ENCODE measurements around the gene PRDM16. TPM values are rescaled to one million over a fixed set of nuclear protein-coding genes. Genes with fewer than 3 reads are reported as not detected.

PRDM16 gene
- polyA plus RNA-seq, 1 of the 3 experiments (the other 2 are of a cell fraction), result not detected

- TF ChIP-seq GATA2 (CRISPR knock-in tag; IDR thresholded peaks at IDR 0.05) (no peak), RFX5 (IDR thresholded peaks at IDR 0.05; ENCODE audit: low read length) (no peak), USF1 (IDR thresholded peaks at IDR 0.05; ENCODE audit: borderline replicate concordance, low read depth) (no peak), EZH2phosphoT487 (IDR thresholded peaks at IDR 0.05; ENCODE audit: borderline replicate concordance, low read depth) (no peak)
- TF ChIP-seq, protein P1, sequence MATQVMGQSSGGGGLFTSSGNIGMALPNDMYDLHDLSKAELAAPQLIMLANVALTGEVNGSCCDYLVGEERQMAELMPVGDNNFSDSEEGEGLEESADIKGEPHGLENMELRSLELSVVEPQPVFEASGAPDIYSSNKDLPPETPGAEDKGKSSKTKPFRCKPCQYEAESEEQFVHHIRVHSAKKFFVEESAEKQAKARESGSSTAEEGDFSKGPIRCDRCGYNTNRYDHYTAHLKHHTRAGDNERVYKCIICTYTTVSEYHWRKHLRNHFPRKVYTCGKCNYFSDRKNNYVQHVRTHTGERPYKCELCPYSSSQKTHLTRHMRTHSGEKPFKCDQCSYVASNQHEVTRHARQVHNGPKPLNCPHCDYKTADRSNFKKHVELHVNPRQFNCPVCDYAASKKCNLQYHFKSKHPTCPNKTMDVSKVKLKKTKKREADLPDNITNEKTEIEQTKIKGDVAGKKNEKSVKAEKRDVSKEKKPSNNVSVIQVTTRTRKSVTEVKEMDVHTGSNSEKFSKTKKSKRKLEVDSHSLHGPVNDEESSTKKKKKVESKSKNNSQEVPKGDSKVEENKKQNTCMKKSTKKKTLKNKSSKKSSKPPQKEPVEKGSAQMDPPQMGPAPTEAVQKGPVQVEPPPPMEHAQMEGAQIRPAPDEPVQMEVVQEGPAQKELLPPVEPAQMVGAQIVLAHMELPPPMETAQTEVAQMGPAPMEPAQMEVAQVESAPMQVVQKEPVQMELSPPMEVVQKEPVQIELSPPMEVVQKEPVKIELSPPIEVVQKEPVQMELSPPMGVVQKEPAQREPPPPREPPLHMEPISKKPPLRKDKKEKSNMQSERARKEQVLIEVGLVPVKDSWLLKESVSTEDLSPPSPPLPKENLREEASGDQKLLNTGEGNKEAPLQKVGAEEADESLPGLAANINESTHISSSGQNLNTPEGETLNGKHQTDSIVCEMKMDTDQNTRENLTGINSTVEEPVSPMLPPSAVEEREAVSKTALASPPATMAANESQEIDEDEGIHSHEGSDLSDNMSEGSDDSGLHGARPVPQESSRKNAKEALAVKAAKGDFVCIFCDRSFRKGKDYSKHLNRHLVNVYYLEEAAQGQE (IDR thresholded peaks at IDR 0.05; ENCODE audit: low read depth, low read length), result no peak
- Histone ChIP-seq H3K9me3 (no peaks in the 10 kb centered on the region), H3K4me1 (ENCODE audit: control insufficient read depth in 1 of 2, insufficient read depth in 2 of 2, low read depth in 1 of 2, low read length in 1 of 2) (no peaks in the 10 kb centered on the region), H2AFZ (ENCODE audit: low read depth) (no peak overlapping the region), H4K20me1 (ENCODE audit: insufficient read depth) (no peaks in the 10 kb centered on the region), H3K27ac (ENCODE audit: low read depth in 2 of 2, low read length in 1 of 2) (no peak overlapping the region), H3K4me2 (no peak overlapping the region), H3K27me3 (ENCODE audit: insufficient read depth) (no peaks in the 10 kb centered on the region), H3K9me2 (no peaks in the 10 kb centered on the region), H3K4me3 (ENCODE audit: low read depth in 2 of 2, low read length in 1 of 2) (no peak overlapping the region), H3K36me3 (replicated peaks in 1 of 2; ENCODE audit: control insufficient read depth in 1 of 2, insufficient read depth in 2 of 2, low read length in 1 of 2) (no peaks in the 10 kb centered on the region), H3F3A (replicated peaks; ENCODE audit: insufficient read depth) (no peaks in the 10 kb centered on the region), H3K79me2 (ENCODE audit: insufficient read depth) (no peaks in the 10 kb centered on the region), H3K9ac (no peak overlapping the region)
- WGBS (ENCODE audit: low lambda C conversion rate), result 27% methylated on average over 8 of the region's 8 CpGs
- DNase-seq, result no peak
- POLR2A ChIA-PET, result no interaction called here
- CTCF ChIA-PET, result no interaction called here
Measured at GRCh38 chr1:3106216-3106615, 37.2 kb downstream of the PRDM16 start.

DNA sequence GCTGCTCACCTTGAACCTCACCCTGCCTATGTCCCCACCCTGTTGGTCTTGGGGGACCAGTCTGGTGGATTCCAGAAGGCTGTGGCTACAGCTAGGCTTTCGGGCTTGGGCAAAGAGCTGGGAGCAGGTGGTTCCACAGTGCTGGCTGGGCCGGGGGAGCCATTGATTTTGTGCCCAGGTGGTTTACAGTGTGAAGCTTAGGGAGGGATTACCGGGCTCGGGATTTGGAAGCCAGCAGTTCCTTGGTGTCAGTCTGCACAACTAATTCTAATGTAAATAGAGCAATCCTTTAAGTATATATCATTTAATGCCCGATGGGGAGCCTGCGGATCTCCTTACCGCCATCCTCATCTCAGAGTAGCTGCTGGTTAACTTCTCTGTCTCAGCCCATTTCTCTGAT lies 38.2 kb downstream of the PRDM16 start:
- 21% methylated on average over 4 of the region's 7 CpGs for WGBS (ENCODE audit: low lambda C conversion rate)
- POLR2A ChIA-PET, result no interaction called here

More for the DNA sequence above, 38.2 kb downstream of the PRDM16 start:
- CTCF ChIA-PET, result no interaction called here
- DNase-seq, result no peak
- Histone ChIP-seq H3K4me3 (ENCODE audit: low read depth in 2 of 2, low read length in 1 of 2) (no peak overlapping the region), H3K4me2 (no peak overlapping the region), H3F3A (replicated peaks; ENCODE audit: insufficient read depth) (no peaks in the 10 kb centered on the region), H3K9me3 (no peaks in the 10 kb centered on the region), H4K20me1 (ENCODE audit: insufficient read depth) (no peaks in the 10 kb centered on the region), H3K4me1 (ENCODE audit: control insufficient read depth in 1 of 2, insufficient read depth in 2 of 2, low read depth in 1 of 2, low read length in 1 of 2) (no peaks in the 10 kb centered on the region), H3K79me2 (ENCODE audit: insufficient read depth) (no peaks in the 10 kb centered on the region), H3K36me3 (replicated peaks in 1 of 2; ENCODE audit: control insufficient read depth in 1 of 2, insufficient read depth in 2 of 2, low read length in 1 of 2) (no peaks in the 10 kb centered on the region), H2AFZ (ENCODE audit: low read depth) (no peak overlapping the region), H3K9ac (no peak overlapping the region), H3K27ac (ENCODE audit: low read depth in 2 of 2, low read length in 1 of 2) (no peak overlapping the region), H3K27me3 (ENCODE audit: insufficient read depth) (no peaks in the 10 kb centered on the region), H3K9me2 (no peaks in the 10 kb centered on the region)
- TF ChIP-seq, protein P2, sequence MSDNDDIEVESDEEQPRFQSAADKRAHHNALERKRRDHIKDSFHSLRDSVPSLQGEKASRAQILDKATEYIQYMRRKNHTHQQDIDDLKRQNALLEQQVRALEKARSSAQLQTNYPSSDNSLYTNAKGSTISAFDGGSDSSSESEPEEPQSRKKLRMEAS (IDR thresholded peaks at IDR 0.05; ENCODE audit: low read depth), result no peak
- TF ChIP-seq MEF2A (IDR thresholded peaks at IDR 0.05; ENCODE audit: borderline replicate concordance, low read depth) (no peak), TAF1 (IDR thresholded peaks at IDR 0.05; ENCODE audit: borderline replicate concordance, low read depth, low read length) (no peak), MXI1 (IDR thresholded peaks at IDR 0.05; ENCODE audit: low read depth, low read length) (no peak), RXRA (IDR thresholded peaks at IDR 0.05; ENCODE audit: borderline replicate concordance, low read depth) (no peak)
- TF ChIP-seq, protein P1 (IDR thresholded peaks at IDR 0.05; ENCODE audit: low read depth, low read length), result no peak

All from SK-N-SH (cell line).